HL-60 (cell line): ENCODE results near the gene ARAF.

ENCODE experiments used
- DNase-seq, 2 experiments: peaks; one replicate each; pipeline ENCODE4 v3.0.0-alpha.2; 2010 to 2020; ENCODE audit warnings: low read depth in 1 of 2, low spot score in 1 of 2
- H3K27ac ChIP-seq: fragments of 250-450 bp; sonication (Bioruptor Pico); replicated peaks from 2 replicates; pipeline ENCODE4 v1.5.1; 2020; ENCODE audit warnings: mild to moderate bottlenecking, moderate library complexity
- H3K27me3 ChIP-seq: fragments of 250-450 bp; sonication (Bioruptor Pico); 2 replicates; pipeline ENCODE4 v1.5.1; 2021; ENCODE audit warnings: mild to moderate bottlenecking, moderate library complexity; ENCODE audit not compliant: insufficient read depth, poor library complexity, severe bottlenecking
- H3K4me3 ChIP-seq: replicated peaks from 2 replicates; pipeline ENCODE4 v1.5.1; 2011; ENCODE audit warnings: mild to moderate bottlenecking, control low read depth, low read length; ENCODE audit not compliant: insufficient read depth
- GABPA ChIP-seq: IDR thresholded peaks from 2 replicates; pipeline ENCODE4 v1.6.1; 2012; ENCODE audit warnings: low read depth
- POLR2AphosphoS5 ChIP-seq: IDR thresholded peaks from 2 replicates; pipeline ENCODE4 v1.6.1; 2012; ENCODE audit warnings: low read depth
- SPI1 ChIP-seq: IDR thresholded peaks from 2 replicates; pipeline ENCODE4 v1.6.1; 2012; ENCODE audit warnings: low read depth, mild to moderate bottlenecking, borderline replicate concordance
- TF ChIP-seq, protein P1 (sequence below): IDR thresholded peaks from 2 replicates; pipeline ENCODE4 v1.6.1; 2012; ENCODE audit warnings: low read depth; ENCODE audit not compliant: insufficient replicate concordance
- TF ChIP-seq, protein P2 (sequence below): IDR thresholded peaks from one replicate; pipeline ENCODE4 v1.5.1; 2011; ENCODE audit warnings: low read length, control low read depth, inconsistent platforms; ENCODE audit not compliant: insufficient read depth

Gene ARAF

DNA sequence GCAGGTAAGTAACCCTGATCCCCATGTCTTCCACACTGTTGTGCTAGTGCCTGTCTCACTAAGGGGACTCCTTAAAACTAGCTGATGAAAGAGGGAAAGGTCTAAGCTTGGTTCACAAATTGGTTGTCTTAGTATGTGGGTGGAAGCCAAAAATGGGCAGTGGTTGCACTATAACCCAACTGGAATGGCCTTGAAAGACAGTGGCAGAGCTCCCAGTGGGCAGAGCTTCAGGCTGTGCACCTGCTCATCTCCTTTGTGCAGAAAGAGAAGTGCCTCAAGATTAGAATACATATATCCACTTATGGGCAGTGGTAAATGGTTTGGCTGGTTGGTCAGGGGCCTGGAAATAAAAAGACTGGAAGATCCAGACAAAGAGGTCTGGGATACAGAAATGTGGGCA lies 51.4 kb downstream of the ARAF start:
- DNase-seq, result no peak
- H3K27ac ChIP-seq, result no peak overlapping the region
- TF ChIP-seq, protein P1, sequence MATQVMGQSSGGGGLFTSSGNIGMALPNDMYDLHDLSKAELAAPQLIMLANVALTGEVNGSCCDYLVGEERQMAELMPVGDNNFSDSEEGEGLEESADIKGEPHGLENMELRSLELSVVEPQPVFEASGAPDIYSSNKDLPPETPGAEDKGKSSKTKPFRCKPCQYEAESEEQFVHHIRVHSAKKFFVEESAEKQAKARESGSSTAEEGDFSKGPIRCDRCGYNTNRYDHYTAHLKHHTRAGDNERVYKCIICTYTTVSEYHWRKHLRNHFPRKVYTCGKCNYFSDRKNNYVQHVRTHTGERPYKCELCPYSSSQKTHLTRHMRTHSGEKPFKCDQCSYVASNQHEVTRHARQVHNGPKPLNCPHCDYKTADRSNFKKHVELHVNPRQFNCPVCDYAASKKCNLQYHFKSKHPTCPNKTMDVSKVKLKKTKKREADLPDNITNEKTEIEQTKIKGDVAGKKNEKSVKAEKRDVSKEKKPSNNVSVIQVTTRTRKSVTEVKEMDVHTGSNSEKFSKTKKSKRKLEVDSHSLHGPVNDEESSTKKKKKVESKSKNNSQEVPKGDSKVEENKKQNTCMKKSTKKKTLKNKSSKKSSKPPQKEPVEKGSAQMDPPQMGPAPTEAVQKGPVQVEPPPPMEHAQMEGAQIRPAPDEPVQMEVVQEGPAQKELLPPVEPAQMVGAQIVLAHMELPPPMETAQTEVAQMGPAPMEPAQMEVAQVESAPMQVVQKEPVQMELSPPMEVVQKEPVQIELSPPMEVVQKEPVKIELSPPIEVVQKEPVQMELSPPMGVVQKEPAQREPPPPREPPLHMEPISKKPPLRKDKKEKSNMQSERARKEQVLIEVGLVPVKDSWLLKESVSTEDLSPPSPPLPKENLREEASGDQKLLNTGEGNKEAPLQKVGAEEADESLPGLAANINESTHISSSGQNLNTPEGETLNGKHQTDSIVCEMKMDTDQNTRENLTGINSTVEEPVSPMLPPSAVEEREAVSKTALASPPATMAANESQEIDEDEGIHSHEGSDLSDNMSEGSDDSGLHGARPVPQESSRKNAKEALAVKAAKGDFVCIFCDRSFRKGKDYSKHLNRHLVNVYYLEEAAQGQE, result no peak
- TF ChIP-seq, protein P2, sequence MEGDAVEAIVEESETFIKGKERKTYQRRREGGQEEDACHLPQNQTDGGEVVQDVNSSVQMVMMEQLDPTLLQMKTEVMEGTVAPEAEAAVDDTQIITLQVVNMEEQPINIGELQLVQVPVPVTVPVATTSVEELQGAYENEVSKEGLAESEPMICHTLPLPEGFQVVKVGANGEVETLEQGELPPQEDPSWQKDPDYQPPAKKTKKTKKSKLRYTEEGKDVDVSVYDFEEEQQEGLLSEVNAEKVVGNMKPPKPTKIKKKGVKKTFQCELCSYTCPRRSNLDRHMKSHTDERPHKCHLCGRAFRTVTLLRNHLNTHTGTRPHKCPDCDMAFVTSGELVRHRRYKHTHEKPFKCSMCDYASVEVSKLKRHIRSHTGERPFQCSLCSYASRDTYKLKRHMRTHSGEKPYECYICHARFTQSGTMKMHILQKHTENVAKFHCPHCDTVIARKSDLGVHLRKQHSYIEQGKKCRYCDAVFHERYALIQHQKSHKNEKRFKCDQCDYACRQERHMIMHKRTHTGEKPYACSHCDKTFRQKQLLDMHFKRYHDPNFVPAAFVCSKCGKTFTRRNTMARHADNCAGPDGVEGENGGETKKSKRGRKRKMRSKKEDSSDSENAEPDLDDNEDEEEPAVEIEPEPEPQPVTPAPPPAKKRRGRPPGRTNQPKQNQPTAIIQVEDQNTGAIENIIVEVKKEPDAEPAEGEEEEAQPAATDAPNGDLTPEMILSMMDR, result no peak
- TF ChIP-seq SPI1 (no peak), POLR2AphosphoS5 (no peak), GABPA (no peak)

GRCh38 chrX:47613082-47613481 lies 52.1 kb downstream of the ARAF start:
- no peak overlapping the region for H3K4me3 ChIP-seq
- H3K27ac ChIP-seq, result no peak overlapping the region
- TF ChIP-seq SPI1 (no peak), GABPA (no peak), POLR2AphosphoS5 (no peak)
- TF ChIP-seq, protein P1, result no peak
- TF ChIP-seq, protein P2, result no peak
- no peak for DNase-seq
- no peaks in the 10 kb centered on the region for H3K27me3 ChIP-seq

More for the DNA sequence above, 51.4 kb downstream of the ARAF start:
- Histone ChIP-seq H3K4me3 (no peak overlapping the region), H3K27me3 (no peaks in the 10 kb centered on the region)

GRCh38 chrX:47614618-47615017 lies 53.6 kb downstream of the ARAF start:
- no peak for DNase-seq
- TF ChIP-seq, protein P2, result no peak
- TF ChIP-seq SPI1, result no peak
- no peak for TF ChIP-seq GABPA
- Histone ChIP-seq H3K27me3 (no peaks in the 10 kb centered on the region), H3K4me3 (no peak overlapping the region), H3K27ac (no peak overlapping the region)

DNA sequence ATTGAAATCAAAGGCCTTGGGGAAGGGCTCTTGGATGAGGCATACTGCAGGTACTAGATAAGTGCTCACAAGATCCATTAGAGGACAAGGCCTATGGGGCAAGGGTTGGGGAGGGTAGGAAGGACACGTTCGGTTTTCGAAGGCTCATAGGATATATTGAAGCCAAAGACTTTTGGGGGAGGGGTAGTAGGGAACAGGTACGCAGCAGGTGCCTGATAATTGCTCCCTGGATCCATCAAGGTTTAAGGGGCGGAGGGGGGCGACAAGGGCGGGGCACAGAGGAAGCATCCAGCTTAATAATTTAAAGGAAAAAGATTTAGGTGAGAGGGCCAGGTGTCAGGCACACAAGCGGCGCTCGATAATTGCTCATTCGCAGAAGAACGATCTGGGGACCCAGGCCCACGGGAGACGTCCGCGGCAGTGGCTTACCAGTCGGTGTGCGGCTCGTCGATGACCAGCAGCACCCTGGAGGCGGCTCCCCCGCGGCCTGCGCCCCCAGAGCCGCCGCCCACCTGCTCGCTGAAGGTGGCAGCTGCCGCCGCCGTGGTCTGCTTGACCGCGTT lies 58.0 kb downstream of the ARAF start:
- H3K27ac ChIP-seq, result no peak overlapping the region
- no peak for TF ChIP-seq POLR2AphosphoS5
- no peak for TF ChIP-seq GABPA
- TF ChIP-seq, protein P2, result no peak
- TF ChIP-seq, protein P1, result peak; percentile 58
- DNase-seq, result no peak
- no peak overlapping the region for H3K4me3 ChIP-seq
- no peaks in the 10 kb centered on the region for H3K27me3 ChIP-seq
